NCI-H526 treated with DMSO at 0.1 percent for 48 hours (cell line): ENCODE measurements around the gene SPINK5.
"Not testable (repeated sequence)": the region's sequence is repeated elsewhere in the genome, so short reads cannot be mapped to it uniquely, and the experiment has no call there.

Experiments
- DNase-seq: peaks from one replicate; lab custom pipeline; 2025; lab: John Stamatoyannopoulos, UW

The SPINK5 gene, protein sequence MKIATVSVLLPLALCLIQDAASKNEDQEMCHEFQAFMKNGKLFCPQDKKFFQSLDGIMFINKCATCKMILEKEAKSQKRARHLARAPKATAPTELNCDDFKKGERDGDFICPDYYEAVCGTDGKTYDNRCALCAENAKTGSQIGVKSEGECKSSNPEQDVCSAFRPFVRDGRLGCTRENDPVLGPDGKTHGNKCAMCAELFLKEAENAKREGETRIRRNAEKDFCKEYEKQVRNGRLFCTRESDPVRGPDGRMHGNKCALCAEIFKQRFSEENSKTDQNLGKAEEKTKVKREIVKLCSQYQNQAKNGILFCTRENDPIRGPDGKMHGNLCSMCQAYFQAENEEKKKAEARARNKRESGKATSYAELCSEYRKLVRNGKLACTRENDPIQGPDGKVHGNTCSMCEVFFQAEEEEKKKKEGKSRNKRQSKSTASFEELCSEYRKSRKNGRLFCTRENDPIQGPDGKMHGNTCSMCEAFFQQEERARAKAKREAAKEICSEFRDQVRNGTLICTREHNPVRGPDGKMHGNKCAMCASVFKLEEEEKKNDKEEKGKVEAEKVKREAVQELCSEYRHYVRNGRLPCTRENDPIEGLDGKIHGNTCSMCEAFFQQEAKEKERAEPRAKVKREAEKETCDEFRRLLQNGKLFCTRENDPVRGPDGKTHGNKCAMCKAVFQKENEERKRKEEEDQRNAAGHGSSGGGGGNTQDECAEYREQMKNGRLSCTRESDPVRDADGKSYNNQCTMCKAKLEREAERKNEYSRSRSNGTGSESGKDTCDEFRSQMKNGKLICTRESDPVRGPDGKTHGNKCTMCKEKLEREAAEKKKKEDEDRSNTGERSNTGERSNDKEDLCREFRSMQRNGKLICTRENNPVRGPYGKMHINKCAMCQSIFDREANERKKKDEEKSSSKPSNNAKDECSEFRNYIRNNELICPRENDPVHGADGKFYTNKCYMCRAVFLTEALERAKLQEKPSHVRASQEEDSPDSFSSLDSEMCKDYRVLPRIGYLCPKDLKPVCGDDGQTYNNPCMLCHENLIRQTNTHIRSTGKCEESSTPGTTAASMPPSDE

DNA sequence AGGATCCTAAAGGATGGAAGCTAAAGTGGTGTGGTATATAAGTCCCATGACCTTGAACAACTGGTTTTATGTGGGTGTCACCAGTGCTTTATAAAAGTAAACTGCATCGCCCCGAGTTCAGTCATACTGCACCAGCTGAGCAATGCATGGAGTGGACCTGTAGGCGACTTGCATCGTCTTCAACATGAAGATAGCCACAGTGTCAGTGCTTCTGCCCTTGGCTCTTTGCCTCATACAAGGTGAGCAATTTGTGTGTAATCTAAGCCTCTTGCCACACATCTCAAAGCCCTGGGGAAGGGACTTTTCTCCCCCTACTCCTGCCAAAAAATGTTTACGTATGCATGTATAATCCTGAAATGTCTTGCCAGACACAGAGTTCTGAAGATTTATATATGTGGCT, at the start of gene SPINK5:
Gene SPINK5 (plus strand): TSS at position 120 of the 400 bp plus-strand sequence. CDS start 65 bp downstream, at position 185.
- no peak for DNase-seq

DNA sequence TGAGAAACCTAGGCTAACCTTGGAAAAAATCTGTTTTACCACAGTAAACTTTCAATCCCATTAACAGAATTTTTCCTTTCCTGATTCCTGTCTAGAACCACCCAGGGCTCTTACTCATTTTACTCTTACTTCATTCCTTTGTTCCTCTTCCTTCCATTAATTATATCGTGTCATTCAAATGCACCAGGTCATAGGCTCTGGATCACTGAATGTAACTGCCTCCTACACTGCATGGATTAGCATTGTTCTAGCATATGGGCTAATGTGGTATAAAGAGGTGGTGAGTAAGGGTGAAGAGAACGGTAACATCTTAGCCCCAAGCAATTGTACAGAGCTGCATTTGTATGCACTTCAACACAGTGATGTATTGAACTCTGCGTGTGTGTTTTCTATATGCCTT, 49.5 kb upstream of the SPINK5 start:
- DNase-seq: no peak

DNA sequence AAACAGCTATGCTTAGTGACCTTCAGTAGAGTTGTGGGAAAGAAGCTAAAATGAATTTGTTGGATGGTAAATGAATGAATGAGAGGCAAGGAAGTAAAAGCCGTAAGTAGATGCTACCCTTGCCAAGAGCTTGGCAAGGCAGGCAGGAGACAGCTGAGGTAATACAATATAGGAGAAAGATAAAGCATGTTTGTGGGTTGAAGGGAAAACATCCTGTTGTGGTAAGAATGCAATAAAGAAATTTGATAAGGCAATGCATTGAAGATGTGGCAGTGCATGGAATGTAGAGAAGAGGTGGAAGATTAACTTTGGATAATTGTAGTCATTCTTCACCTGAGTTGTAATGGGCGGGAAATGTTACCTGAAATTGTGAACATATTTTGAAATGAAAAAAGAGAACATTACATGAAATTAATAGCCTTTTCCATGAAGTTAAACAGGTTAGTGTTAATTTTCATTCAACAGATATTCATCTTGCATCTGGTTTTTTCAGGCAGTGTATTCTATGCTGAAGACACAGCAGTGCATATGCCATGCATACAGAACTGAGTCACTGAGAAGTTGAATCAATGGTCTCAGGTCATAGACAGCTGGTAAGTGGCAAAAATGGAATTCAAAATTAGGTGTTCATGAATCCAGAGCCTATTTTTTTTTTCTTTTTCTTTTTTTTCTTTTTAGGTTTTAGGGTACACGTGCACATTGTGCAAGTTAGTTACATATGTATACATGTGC, 43.4 kb upstream of the SPINK5 start:
- DNase-seq: no peak

DNA sequence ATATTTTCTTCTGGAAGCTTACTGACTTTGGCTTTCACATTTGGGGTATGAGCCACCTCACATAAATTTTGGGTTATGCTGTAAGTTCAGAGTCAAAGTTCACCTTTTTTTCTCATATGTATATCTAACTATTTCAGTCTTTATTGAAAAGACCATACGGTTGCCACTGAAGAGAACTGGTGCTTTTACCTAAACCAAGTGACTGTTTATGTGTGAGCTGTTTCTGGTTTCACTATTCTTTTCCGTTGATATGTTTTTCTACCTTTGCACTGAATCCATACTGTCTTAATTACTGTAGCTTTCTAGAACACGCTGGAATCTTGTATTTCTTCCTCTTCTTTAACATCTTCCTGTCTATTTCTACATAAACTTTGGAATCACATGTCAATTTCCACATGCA, 36.3 kb upstream of the SPINK5 start:
- DNase-seq: no peak

DNA sequence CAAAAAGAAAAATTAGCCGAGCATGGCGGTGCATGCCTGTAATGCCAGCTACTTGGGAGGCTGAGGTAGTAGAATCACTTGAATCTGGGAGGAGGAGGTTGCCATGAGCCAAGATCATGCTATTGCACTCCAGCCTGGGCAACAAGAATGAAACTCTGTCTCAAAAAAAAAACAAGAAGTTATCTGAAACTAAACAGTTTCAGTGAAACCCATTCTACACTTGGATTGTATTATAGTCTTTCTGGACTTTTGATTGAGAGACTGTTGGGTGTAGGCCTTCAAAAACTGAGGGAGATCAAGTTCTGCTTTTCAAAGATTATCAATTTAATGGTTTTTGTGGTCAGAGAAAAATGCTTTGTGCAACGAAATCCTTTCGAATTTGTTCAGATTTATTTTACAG, 34.6 kb upstream of the SPINK5 start:
- no peak for DNase-seq

DNA sequence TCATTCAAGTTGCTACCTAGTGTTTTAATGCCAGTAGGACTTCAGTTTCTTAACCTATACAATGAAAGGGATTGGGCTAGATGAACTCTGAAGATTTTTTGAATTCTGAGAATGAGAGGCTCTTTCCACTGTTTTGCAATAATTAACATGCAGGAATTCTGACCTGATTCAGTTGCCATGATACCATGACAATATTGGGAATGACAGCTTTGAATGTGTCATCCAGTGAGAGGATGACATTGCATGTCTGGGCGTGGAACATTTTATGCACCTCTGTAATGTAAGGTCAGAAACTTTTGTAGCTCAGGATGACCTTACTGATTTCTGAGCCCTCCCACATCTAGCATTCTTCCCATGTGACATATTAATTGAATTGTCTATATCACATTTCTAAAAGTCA, 30.6 kb upstream of the SPINK5 start:
- no peak for DNase-seq

DNA sequence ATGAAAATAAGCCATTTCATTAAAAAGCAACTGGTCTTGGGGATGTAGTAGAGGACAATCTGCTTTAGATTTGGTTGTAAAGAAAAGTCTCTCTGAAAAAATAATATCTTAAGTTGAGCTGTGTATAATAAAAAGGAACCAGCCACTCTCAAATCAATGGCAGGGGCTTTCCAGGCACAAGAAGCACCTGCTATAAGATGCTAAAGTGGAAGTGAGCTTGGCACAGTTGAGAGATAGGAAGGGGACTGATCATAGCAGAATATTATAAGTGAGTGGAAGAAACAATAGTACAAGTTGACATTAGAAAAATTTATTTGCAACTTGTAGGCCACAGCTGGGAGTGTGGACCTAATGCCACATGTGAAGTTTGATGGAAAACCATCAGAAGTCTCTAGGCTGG, 28.1 kb upstream of the SPINK5 start:
- no peak for DNase-seq

DNA sequence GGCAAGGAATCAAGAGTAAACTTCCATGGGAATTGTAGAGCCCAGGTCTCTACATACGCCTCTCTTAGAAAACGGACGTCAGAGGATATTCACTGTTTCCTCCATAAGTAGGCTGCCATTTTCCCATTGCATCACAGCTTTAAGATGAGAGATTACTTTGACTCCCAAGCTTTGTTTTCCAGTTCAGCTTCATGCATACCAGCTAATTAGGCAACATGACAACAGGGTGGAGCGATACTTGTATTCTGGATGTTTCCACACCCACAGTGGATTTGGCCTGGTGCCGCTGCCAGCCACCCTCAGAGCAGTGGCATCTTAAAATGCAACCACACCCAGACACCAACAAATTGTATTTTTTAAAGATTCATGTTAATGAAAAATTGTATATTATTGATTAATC, 20.9 kb upstream of the SPINK5 start:
- no peak for DNase-seq

DNA sequence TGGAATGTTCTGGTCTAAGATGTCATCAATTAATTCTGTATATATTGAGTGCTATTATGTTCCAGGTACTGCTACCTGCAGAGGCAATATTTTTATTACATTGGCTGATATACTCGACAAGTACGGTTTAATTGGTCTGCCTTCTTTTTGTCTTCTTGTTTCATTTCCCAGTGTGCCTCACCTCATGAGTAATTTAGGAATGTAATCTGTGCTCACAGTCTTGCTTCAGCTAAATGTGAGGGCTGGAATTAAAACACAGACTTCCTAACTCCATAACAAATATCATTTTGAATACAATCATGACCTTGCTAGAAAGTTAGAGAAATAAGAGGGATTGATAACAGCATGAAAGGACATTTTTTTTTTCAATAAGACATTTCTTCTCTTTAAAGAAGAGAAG, 20.1 kb upstream of the SPINK5 start:
- no peak for DNase-seq

DNA sequence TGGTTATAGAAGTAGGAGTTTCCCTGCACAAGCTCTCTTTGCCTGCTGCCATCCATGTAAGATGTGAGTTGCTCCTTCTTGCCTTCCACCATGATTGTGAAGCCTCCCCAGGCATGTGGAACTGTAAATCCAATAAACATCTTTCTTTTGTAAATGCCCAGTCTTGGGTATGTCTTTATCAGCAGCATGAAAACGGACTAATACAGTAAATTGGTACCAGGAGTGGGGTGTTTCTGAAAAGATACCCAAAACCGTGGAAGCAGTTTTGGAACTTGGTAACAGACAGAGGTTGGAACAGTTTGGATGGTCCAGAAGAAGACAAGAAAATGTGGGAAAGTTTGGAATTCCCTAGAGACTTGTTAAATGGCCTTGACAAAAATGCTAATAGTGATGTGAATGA, 8.6 kb upstream of the SPINK5 start:
- not testable (repeated sequence) for DNase-seq

DNA sequence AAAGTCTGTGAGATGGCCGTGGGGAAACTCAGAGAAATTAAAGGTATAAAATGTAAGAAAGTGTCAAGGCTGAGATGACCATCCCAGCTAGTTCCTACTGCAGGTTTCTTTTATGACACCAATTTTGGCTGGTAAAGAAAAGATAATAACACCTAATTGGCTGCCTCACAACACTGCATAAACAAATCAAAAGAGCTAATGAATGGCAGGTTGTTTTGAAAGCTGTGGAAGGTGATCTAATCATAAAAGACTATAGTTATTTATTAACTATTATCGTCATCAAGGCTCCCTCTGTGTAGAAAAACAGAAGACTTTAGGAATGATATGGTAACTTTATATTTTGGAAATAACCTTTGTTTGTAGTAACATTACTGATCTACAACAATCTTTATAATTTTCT, 3.5 kb upstream of the SPINK5 start:
- no peak for DNase-seq

DNA sequence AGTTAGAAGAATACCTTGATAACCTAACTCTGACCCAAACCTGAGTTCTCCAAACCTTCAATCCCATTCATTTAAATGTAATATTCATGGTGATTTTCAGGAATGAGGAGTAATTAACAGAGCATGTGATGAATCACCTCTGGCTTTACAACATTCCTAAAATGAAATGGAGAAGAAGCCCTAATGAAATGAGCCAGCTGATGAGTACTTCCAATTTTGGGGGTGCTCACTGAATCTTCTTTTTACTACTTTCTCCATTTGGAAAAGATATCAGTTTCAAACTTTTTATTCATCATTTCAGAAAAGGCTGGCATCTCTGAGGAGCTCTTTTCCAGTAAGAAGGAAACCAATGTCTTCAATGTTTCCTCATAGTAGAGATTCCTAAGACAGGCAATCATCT, 2.9 kb upstream of the SPINK5 start:
- no peak for DNase-seq

DNA sequence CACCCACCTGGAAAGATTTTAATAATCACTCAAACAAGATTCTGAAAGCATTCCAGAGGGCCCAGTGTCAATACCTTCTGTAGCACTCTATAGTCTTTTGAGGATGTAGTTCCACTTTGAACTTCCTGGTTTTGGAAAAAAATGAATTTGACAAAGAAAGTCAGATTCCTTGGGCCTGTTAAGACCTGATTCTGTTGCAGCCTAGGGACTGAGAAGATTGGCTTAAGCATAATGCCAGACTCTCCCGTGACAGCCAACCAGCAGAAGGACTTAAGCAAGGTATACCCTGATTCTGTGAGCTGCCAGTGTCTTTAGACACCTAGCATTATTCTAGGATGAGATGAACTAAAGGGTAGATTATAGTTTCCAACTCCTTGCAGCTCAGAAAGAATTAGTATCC, 6.8 kb downstream of the SPINK5 start:
- no peak for DNase-seq

DNA sequence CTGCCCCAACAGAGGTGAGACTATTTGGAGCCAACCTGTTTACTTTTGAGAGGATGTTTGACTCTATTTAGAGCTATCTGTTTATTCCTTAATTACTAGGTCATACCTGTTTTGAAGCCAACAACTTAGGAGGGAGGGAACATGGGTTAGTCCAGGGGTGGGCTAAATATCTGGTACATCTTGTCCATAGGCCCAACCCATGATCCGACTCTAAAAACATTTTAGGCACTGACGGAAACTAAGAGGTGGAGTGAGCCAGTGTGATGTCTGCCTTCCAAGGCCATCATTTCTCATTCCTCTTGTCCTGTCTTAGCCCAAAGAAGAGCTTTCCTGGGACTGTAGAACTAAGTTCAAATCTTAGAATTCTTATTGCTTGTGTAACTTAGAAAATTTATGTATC, 8.4 kb downstream of the SPINK5 start:
- DNase-seq: no peak

DNA sequence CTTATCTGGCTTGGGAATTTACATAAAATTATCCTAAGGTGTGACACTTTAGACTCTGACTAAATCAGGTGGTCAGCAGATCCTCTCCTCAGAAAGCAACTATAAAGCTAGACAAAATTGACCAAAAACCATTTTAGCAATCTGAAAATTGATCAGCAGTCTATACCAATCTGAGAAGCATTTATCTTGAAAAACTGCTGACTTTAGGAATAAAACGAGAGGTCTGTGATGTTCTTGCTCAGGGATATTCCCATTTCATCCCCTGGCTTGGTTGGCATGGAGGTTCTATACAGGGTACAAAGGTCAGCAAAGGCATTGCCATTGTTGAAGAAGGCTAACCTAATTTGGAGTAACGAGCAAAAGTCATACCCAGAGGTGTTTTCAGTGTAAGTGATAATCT, 11.7 kb downstream of the SPINK5 start:
- no peak for DNase-seq

DNA sequence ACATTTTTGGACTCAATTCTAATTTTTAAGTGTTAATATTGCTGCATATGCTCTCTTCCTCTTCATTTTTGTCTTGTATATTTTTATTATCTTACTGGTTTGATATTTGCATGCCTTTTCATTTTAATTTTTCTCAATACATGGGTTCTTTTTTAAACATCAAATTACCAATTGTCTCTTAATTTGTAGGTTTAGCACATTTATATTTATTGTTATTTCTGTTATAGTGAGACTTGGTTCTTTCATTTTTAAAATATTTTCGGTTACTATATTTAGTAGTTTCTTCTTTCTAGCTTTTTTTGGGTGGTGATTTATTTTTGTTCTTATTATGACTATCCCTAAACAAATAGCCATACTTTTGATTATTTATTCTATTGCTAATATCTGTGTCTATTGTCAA, 19.4 kb downstream of the SPINK5 start:
- DNase-seq: no peak

DNA sequence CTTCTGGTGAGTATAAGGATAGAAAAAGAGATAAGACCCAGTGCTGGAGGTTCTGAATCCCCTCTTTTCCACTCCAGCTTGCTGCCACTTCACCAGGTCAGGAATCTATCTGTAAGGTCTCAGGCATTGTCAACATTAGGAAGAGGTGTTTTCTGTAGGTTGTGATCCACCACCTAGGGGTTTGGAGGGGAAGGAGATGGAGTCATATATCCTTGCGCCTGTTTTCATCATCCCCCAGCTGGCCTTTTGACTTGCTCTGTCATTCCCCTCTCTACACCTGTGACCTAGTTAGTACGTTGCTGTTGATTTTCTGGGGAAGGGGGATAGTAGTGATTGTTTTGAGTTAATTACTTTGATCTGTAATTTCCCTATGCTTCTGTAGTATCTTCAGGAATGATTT, 20.5 kb downstream of the SPINK5 start:
- DNase-seq: no peak

DNA sequence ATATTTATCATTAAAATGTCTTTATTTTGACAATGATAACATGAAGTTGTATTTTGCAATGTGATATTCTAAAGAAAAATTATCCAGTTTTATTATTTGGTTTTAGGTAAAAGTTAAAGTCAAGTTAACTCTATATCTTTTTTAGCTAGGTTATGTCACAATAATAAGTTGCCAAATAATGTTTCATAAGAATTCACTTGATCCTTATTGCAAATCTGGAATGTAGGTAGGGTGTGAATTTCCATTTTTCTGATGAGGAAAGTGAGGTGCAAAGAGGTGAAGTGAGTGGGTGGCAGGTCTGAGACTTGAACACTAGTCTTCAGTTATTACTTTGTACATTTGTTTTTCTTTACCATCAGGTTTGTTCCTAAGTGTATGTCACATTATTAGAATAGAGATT, 21.5 kb downstream of the SPINK5 start:
- no peak for DNase-seq

DNA sequence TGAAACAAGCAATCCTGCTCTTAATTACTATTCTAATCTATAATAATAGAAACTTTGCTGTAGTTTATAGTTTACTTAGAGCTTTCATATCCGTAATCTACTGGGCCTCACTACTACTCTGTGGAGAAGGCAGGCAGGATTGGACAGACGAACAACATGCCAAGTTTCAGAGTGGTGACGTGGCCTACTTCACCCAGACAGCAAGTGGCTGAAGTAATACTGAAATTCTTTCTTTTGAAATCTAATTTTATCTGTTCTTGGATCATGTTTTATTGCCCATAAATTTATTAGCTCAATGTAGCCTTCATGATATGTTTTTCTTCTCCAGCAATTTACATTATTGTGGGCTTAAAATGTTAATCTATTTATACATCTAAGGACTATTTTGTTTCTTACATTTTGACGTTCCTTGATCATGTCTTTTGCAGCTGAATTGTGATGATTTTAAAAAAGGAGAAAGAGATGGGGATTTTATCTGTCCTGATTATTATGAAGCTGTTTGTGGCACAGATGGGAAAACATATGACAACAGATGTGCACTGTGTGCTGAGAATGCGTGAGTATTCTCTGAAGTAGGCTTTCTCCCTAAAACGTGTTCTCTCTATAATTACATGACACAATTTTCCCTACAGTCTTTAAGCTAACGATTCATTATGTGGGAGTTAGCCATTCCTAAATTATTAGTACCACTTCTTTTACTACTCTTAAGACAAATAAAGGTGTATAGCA, 22.4 kb downstream of the SPINK5 start:
- DNase-seq: no peak

DNA sequence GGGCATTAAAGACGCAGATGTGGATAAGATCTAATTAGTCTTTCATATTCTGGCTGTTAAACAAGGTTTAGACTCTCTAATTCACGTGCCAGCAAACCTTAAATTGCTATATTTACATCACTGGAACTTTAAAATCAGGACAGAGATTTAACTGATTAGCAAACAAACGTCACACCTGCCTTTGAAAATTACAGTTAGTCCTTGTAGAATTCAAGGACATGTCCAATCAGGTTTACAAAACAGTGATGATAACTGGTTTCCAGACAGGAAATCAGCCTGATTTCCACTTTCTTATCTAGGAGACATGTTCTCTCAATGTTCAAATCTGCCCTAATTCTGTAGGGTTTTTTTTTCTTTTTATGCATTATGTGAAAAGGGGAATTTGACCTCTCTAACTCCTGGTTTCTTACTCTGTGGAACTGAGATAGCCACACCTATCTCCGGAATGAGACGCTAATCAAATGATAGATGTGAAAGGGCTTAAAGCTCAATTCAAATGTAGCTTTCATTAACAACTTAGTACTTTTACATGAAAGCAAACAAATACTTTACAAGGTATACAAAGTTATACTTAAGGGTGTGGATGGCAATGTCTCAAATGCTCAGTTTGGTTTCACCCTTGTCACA, 26.5 kb downstream of the SPINK5 start:
- no peak for DNase-seq

DNA sequence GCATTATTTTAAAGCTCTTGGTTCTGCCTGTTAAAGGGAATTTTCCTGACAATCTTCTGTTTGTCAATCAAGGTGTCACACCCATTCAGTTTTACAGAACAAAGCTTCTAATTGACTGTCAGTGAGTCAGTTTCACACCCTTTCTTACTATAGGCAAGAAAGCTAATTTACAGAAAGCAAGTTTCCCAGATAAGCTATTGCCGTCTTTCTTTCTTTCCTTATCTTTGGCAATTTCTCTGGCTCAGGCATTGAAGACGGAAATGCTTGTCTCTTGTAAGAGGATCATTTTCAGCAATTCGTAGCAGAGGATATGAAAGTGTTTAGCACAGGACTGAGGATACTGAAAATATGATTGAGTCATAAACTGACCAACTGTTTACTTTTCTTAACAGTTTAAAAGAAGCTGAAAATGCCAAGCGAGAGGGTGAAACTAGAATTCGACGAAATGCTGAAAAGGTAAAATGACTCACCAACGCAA, 27.0 kb downstream of the SPINK5 start:
- DNase-seq: no peak
